A673 (cell line): ENCODE data around the gene TTC34. TPM values are rescaled to one million over a fixed set of nuclear protein-coding genes. Genes with fewer than 3 reads are reported as not detected.
"Not testable (repeated sequence)": the region's sequence is repeated elsewhere in the genome, so short reads cannot be mapped to it uniquely, and the experiment has no call there.

Experiments used
- BruUV-seq: library from RNA; stranded (reverse); fragments of 400-500 nt; replicated peaks from 2 replicates; lab custom pipeline; 2021; lab: Mats Ljungman, UMichigan
- CTCF ChIA-PET: fragments of 300-600 bp; sonication (Branson Sonifier 250); formaldehyde crosslinking; loops from one replicate; lab custom pipeline; 2022; ENCODE audit warnings: antibody characterized with exemption; lab: Charles Lee
- POLR2A ChIA-PET: fragments of 300-600 bp; sonication (Branson Sonifier 250); formaldehyde crosslinking; loops from one replicate; lab custom pipeline; 2022; ENCODE audit warnings: antibody characterized with exemption; ENCODE audit not compliant: low non-redundant PET; lab: Charles Lee
- DNase-seq: peaks from one replicate; pipeline ENCODE4 v3.0.0-alpha.2; 2015; ENCODE audit warnings: low spot score
- H3K27ac ChIP-seq: fragments of 200-600 bp; sonication (generic); 2 replicates; pipeline ENCODE4 v1.5.1; 2016; ENCODE audit warnings: mixed run types, low read depth, mild to moderate bottlenecking, mixed read lengths, antibody characterized with exemption, low read length; ENCODE audit not compliant: poor library complexity, severe bottlenecking
- H3K27me3 ChIP-seq: fragments of 200-600 bp; sonication (generic); replicated peaks from 2 replicates; pipeline ENCODE4 v1.6.1; 2017; ENCODE audit warnings: mixed run types, low read depth, mild to moderate bottlenecking, mixed read lengths, antibody characterized with exemption, low read length; ENCODE audit not compliant: insufficient read depth, poor library complexity
- H3K36me3 ChIP-seq: fragments of 200-600 bp; sonication (generic); 2 replicates; pipeline ENCODE4 v1.6.1; 2016; ENCODE audit warnings: mixed run types, mild to moderate bottlenecking, mixed read lengths, antibody characterized with exemption, low read length; ENCODE audit not compliant: insufficient read depth, poor library complexity, severe bottlenecking
- H3K4me1 ChIP-seq: fragments of 200-600 bp; sonication (generic); 2 replicates; pipeline ENCODE4 v1.6.1; 2017; ENCODE audit warnings: mixed run types, mild to moderate bottlenecking, mixed read lengths, antibody characterized with exemption, low read length; ENCODE audit not compliant: insufficient read depth, poor library complexity, severe bottlenecking
- H3K4me3 ChIP-seq: fragments of 200-600 bp; sonication (generic); 2 replicates; pipeline ENCODE4 v1.5.1; 2016; ENCODE audit warnings: low read depth, mixed run types, mild to moderate bottlenecking, mixed read lengths, low read length; ENCODE audit not compliant: poor library complexity, severe bottlenecking
- H3K9me3 ChIP-seq: fragments of 200-600 bp; sonication (generic); 2 replicates; pipeline ENCODE4 v1.6.1; 2016; ENCODE audit warnings: mixed run types, low read depth, mild to moderate bottlenecking, mixed read lengths, antibody characterized with exemption, low read length; ENCODE audit not compliant: poor library complexity, severe bottlenecking
- EZH2 ChIP-seq: fragments of 200-600 bp; sonication (generic); IDR thresholded peaks from 2 replicates; pipeline ENCODE4 v1.6.1; 2017; ENCODE audit warnings: borderline replicate concordance, low read depth, mild to moderate bottlenecking, mixed read lengths, antibody characterized with exemption, low read length; ENCODE audit not compliant: poor library complexity, severe bottlenecking
- intact Hi-C: fragments of 100-400 bp; cut with micrococcal nuclease; formaldehyde crosslinking; loops from one replicate; pipeline ENCODE4 v1.10.0; 2022; ENCODE audit not compliant: unreplicated experiment
- total RNA-seq: library from RNA; stranded (reverse); gene quantifications from 2 replicates; pipeline ENCODE4 v1.2.3, GENCODE V29; 2021
- TF ChIP-seq, protein P1 (sequence below): fragments of 300-800, 200-600 bp; sonication (generic); conservative IDR thresholded peaks from 2 replicates; pipeline ENCODE4 v1.5.1; 2017; ENCODE audit warnings: low read depth, mild to moderate bottlenecking, antibody characterized with exemption, low read length, moderate library complexity, mixed read lengths

TTC34 gene
- total RNA-seq, 1 experiment from 2014 or later = 0.84 TPM

GRCh38 chr1:2799811-2800663 lies 1.5 kb downstream of the TTC34 start:
- no peaks in the 10 kb centered on the region for H3K36me3 ChIP-seq
- no peaks in the 10 kb centered on the region for H3K9me3 ChIP-seq
- intact Hi-C loops = no loop called here
- ChIA-PET POLR2A (no interaction called here), CTCF (no interaction called here)
- no peak overlapping the region for H3K4me3 ChIP-seq
- no peaks in the 10 kb centered on the region for H3K4me1 ChIP-seq
- no peak overlapping the region for H3K27ac ChIP-seq
- H3K27me3 ChIP-seq = peaks cover 12% of the 10 kb centered on the region
- DNase-seq = no peak
- TF ChIP-seq EZH2 = no peak
- TF ChIP-seq, protein P1, sequence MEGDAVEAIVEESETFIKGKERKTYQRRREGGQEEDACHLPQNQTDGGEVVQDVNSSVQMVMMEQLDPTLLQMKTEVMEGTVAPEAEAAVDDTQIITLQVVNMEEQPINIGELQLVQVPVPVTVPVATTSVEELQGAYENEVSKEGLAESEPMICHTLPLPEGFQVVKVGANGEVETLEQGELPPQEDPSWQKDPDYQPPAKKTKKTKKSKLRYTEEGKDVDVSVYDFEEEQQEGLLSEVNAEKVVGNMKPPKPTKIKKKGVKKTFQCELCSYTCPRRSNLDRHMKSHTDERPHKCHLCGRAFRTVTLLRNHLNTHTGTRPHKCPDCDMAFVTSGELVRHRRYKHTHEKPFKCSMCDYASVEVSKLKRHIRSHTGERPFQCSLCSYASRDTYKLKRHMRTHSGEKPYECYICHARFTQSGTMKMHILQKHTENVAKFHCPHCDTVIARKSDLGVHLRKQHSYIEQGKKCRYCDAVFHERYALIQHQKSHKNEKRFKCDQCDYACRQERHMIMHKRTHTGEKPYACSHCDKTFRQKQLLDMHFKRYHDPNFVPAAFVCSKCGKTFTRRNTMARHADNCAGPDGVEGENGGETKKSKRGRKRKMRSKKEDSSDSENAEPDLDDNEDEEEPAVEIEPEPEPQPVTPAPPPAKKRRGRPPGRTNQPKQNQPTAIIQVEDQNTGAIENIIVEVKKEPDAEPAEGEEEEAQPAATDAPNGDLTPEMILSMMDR = no peak
- no TSS peak for BruUV-seq

- H3K27me3 ChIP-seq, H3K4me3 ChIP-seq, H3K9me3 ChIP-seq, H3K4me1 ChIP-seq, CTCF ChIA-PET, POLR2A ChIA-PET, DNase-seq, H3K36me3 ChIP-seq, BruUV-seq, H3K27ac ChIP-seq, intact Hi-C loops: not testable (repeated sequence)
Observed at GRCh38 chr1:2798958-2799357, 2.5 kb downstream of the TTC34 start.

GRCh38 chr1:2797741-2798016 lies 3.8 kb downstream of the TTC34 start:
- ChIA-PET CTCF (no interaction called here), POLR2A (no interaction called here)
- no peak overlapping the region for H3K27ac ChIP-seq
- no peak for DNase-seq
- intact Hi-C loops = no loop called here
- TF ChIP-seq, protein P1 = no peak
- TF ChIP-seq EZH2 = no peak
- no peaks in the 10 kb centered on the region for H3K36me3 ChIP-seq
- no peaks in the 10 kb centered on the region for H3K27me3 ChIP-seq
- H3K9me3 ChIP-seq = peaks cover 15% of the 10 kb centered on the region
- no TSS peak for BruUV-seq
- no peak overlapping the region for H3K4me3 ChIP-seq
- no peaks in the 10 kb centered on the region for H3K4me1 ChIP-seq
